GM12892 (cell line): Measurements from ENCODE around the gene SLFN11.
"Not testable (repeated sequence)": the region's sequence is repeated elsewhere in the genome, so short reads cannot be mapped to it uniquely, and the experiment has no call there.

Experiments
- POLR2A ChIP-seq: IDR thresholded peaks from 2 replicates; pipeline ENCODE4 v1.6.1; 2011; ENCODE audit warnings: low read depth, low read length, control low read depth
- POLR2AphosphoS5 ChIP-seq: IDR thresholded peaks from 2 replicates; pipeline ENCODE4 v1.6.1; 2011; ENCODE audit warnings: low read depth, low read length, control low read depth
- TAF1 ChIP-seq: IDR thresholded peaks from 2 replicates; pipeline ENCODE4 v1.6.1; 2011; ENCODE audit warnings: low read depth, mild to moderate bottlenecking, control low read depth, low read length, borderline replicate concordance

DNA sequence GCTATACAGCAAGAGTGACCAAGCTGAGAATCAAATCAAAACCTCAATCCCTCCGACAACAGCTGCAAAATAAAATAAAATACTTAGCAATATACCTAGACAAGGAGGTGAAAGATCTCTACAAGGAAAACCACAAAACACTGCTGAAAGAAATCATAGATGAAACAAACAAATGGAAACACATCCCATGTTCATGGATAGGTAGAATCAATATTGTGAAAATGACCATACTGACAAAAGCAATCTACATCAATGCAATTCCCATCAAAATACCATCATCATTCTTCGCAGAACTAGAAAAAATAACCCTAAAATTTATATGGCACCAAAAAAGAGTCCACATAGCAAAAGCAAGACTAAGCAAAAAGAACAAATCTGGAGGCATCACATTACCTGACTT is 41.3 kb upstream of the SLFN11 start:
- not testable (repeated sequence) for TF ChIP-seq POLR2A, TAF1, POLR2AphosphoS5
